Rectal smooth muscle tissue (tissue), 1 donor: Measurements from ENCODE around the gene NUBP1.
"Not testable (repeated sequence)": the region's sequence is repeated elsewhere in the genome, so short reads cannot be mapped to it uniquely, and the experiment has no call there.

Experiments
- H3K27ac ChIP-seq: one replicate; pipeline ENCODE4 v1.7.0; 2013; ENCODE audit warnings: low read depth, low read length, inconsistent platforms
- H3K27me3 ChIP-seq: one replicate; pipeline ENCODE4 v1.7.0; 2013; ENCODE audit warnings: low read length; ENCODE audit not compliant: control insufficient read depth, insufficient read depth
- H3K36me3 ChIP-seq: one replicate; pipeline ENCODE4 v1.7.0; 2013; ENCODE audit warnings: low read length; ENCODE audit not compliant: control insufficient read depth, insufficient read depth
- H3K4me1 ChIP-seq: one replicate; pipeline ENCODE4 v1.7.0; 2013; ENCODE audit warnings: low read length; ENCODE audit not compliant: control insufficient read depth, insufficient read depth
- H3K4me3 ChIP-seq: one replicate; pipeline ENCODE4 v1.7.0; 2013; ENCODE audit warnings: low read length
- H3K9ac ChIP-seq: one replicate; pipeline ENCODE4 v1.7.0; 2013; ENCODE audit warnings: low read length

The NUBP1 gene

GRCh38 chr16:10740000-10740844, 3.4 kb upstream of the NUBP1 start:
- peaks cover 18% of the 10 kb centered on the region for H3K4me1 ChIP-seq
- no peak overlapping the region for H3K4me3 ChIP-seq
- no peak overlapping the region for H3K27ac ChIP-seq
- H3K27me3 ChIP-seq = no peaks in the 10 kb centered on the region
- H3K9ac ChIP-seq = no peak overlapping the region
- no peaks in the 10 kb centered on the region for H3K36me3 ChIP-seq

- Histone ChIP-seq H3K9ac (no peak overlapping the region), H3K27ac (no peak overlapping the region), H3K36me3 (no peaks in the 10 kb centered on the region), H3K4me1 (peaks cover 23% of the 10 kb centered on the region), H3K4me3 (no peak overlapping the region), H3K27me3 (no peaks in the 10 kb centered on the region)
Measured at GRCh38 chr16:10740845-10741208, 2.8 kb upstream of the NUBP1 start.

DNA sequence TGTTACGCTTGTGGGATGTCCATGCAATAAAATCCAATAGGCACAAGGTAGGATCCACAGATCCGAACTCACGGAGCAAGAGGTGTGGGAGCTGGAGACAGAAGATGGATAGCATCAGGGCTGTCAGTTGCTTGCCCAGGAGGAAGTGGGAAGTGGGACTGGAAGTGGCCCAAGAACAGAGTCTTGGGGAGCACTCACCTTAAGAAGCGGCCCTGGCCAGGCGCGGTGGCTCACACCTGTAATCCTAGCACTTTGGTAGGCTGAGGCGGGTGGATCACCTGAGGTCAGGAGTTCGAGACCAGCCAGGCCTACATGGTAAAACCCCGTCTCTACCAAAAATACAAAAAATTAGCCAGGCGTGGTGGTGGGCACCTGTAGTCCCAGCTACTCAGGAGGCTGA, 2.4 kb upstream of the NUBP1 start:
- not testable (repeated sequence) for H3K9ac ChIP-seq, H3K36me3 ChIP-seq, H3K4me3 ChIP-seq, H3K27ac ChIP-seq, H3K27me3 ChIP-seq
- peaks cover 26% of the 10 kb centered on the region for H3K4me1 ChIP-seq

DNA sequence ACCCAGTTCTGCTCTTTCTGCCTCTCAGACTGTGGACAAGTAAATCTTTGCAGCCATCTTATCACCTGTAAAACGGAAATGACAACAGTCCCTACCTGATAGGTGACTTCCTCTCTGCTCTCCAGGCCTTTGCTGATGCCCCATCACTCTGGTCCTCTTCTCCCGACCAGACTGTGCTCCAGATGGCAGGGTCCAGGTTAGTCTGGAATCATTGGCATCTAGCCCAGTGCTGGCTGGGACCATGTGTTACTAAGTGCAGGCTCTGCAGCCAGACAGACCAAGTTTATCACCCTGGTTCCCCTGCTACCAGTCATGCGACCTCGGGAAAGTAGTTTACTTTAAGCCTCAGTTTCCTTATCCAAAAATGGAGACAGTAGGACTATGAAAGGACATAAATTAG, 1.8 kb upstream of the NUBP1 start:
- Histone ChIP-seq H3K9ac (no peak overlapping the region), H3K4me1 (peaks cover 25% of the 10 kb centered on the region), H3K27ac (peak overlapping the region; percentile 1)

GRCh38 chr16:10743227-10743609, 424 bp upstream of the NUBP1 start:
- peaks cover 23% of the 10 kb centered on the region for H3K4me1 ChIP-seq
- peak overlapping the region; percentile 96 for H3K4me3 ChIP-seq
- no peak overlapping the region for H3K9ac ChIP-seq
- no peaks in the 10 kb centered on the region for H3K27me3 ChIP-seq
- peaks cover 3% of the 10 kb centered on the region for H3K36me3 ChIP-seq
- peak overlapping the region; percentile 99 for H3K27ac ChIP-seq

More for the DNA sequence above, 1.8 kb upstream of the NUBP1 start:
- no peak overlapping the region for H3K4me3 ChIP-seq
- H3K27me3 ChIP-seq = no peaks in the 10 kb centered on the region
- H3K36me3 ChIP-seq = peaks cover 2% of the 10 kb centered on the region

DNA sequence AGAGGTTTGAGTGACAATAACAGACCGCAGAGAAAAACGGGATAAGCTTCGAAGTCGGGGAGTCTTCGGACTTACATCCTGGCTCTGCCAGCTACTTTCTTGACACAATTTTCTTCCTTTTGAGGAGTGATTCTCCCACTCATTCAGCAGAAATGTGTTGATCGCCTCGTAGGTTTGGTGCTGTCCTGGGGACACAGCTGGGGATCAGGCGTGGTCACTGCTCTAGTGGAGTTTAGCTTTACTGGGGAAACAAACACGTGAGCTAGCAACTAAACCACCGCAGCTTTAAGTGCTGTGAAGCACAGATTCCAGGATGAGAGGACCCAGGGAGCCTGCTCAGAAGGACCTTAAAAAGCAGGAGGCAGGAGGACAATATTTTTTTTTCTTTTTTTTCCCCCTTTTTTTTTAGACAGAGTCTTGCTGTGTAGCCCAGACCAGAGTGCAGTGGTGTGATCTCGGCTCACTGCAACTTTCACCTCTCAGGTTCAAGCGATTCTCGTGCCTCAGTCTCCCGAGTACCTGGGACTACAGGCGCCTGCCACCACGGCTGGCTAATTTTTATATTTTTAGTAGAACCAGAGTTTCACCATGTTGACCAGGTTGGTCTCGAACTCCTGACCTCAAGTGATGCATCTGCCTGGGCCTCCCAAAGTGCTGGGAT, 858 bp downstream of the NUBP1 start:
- H3K27me3 ChIP-seq = no peaks in the 10 kb centered on the region
- no peak overlapping the region for H3K9ac ChIP-seq
- H3K4me3 ChIP-seq = peak overlapping the region; percentile 78
- peaks cover 19% of the 10 kb centered on the region for H3K4me1 ChIP-seq
- H3K36me3 ChIP-seq = peaks cover 7% of the 10 kb centered on the region
- peak overlapping the region; percentile 99 for H3K27ac ChIP-seq

GRCh38 chr16:10745841-10746240, 2.2 kb downstream of the NUBP1 start:
- Histone ChIP-seq H3K36me3 (peaks cover 10% of the 10 kb centered on the region), H3K9ac (no peak overlapping the region), H3K4me1 (peaks cover 19% of the 10 kb centered on the region), H3K27ac (peak overlapping the region; percentile 38), H3K27me3 (no peaks in the 10 kb centered on the region), H3K4me3 (no peak overlapping the region)

DNA sequence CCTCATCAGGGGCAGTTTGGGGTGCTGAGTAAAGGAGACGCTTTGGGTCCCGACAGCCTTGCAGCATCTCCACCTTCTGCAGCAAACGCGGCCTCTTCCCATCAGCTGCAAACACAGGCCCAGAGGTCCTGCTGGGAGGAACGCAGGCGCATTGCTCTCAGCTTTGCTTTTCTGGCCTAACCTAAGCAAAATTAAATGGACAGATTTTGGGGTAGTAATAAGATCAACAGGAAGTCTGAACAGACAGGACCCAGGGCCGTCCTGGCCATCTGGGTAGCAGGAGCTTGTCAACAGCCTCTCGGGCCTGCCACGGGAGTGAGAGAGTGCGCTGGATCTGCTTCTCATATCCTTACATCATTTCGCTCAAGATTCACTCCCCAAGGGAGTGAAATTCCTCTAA, 7.2 kb downstream of the NUBP1 start:
- Histone ChIP-seq H3K36me3 (peaks cover 18% of the 10 kb centered on the region), H3K27me3 (no peaks in the 10 kb centered on the region)

DNA sequence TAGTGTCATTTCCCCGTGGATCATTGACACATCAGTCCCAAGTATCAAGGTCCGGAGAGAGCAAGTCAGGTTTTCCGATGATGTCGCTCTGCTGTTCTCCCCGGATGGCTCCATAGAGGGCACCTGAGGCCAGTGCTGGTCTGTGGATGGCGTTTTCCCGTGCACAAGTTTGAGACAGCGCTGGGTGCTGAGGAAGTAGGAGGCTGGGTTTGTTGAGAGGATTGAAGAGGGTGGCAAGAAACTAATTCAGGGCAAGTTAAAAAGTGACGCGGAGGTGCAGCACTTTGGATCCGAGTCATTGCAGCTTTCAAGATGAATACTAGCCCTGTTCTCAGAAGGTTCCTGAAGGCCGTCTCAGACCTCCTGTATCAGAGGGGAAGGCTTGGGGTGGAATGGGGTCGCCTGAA, 7.7 kb downstream of the NUBP1 start:
- Histone ChIP-seq H3K36me3 (peaks cover 18% of the 10 kb centered on the region), H3K27ac (no peak overlapping the region), H3K4me1 (no peaks in the 10 kb centered on the region), H3K9ac (no peak overlapping the region), H3K27me3 (no peaks in the 10 kb centered on the region), H3K4me3 (no peak overlapping the region)

More for the DNA sequence above, 7.2 kb downstream of the NUBP1 start:
- Histone ChIP-seq H3K4me3 (no peak overlapping the region), H3K27ac (no peak overlapping the region), H3K4me1 (peaks cover 3% of the 10 kb centered on the region), H3K9ac (no peak overlapping the region)

- Histone ChIP-seq H3K4me1 (no peaks in the 10 kb centered on the region), H3K36me3 (peaks cover 24% of the 10 kb centered on the region), H3K27ac (no peak overlapping the region), H3K9ac (no peak overlapping the region), H3K27me3 (no peaks in the 10 kb centered on the region), H3K4me3 (no peak overlapping the region)
Measured at GRCh38 chr16:10752843-10753523, 9.3 kb downstream of the NUBP1 start.

DNA sequence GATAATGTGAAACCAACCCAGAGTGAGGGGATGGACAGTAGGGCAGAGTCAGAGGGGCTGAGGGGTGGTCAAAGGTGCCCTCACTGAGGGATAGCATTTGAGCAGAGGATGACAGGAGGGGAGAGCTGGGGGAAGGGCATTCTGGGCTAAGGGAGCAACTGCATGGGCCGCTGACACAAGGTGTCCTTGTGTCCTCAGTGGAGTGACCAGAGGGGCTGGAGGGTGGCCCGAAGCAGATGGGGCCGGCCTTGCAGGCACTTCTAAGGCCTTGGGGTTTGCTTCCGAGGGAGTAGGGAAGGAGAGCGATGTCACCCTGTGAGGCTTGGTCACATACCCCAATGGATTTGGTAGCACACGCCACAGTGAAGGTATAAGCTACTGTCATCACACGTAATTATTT, 10.0 kb downstream of the NUBP1 start:
- H3K4me1 ChIP-seq = no peaks in the 10 kb centered on the region
- peaks cover 21% of the 10 kb centered on the region for H3K36me3 ChIP-seq
- H3K27ac ChIP-seq = no peak overlapping the region

GRCh38 chr16:10754941-10755340, 11.3 kb downstream of the NUBP1 start:
- no peak overlapping the region for H3K9ac ChIP-seq
- H3K27ac ChIP-seq = no peak overlapping the region
- no peak overlapping the region for H3K4me3 ChIP-seq
- H3K36me3 ChIP-seq = peaks cover 29% of the 10 kb centered on the region
- no peaks in the 10 kb centered on the region for H3K27me3 ChIP-seq
- H3K4me1 ChIP-seq = no peaks in the 10 kb centered on the region

More for the DNA sequence above, 10.0 kb downstream of the NUBP1 start:
- H3K27me3 ChIP-seq = no peaks in the 10 kb centered on the region
- no peak overlapping the region for H3K9ac ChIP-seq
- H3K4me3 ChIP-seq = no peak overlapping the region
